SK-N-SH (cell line): ENCODE results near the gene BCL2L11. TPM values are rescaled to one million over a fixed set of nuclear protein-coding genes. Genes with fewer than 3 reads are reported as not detected.

Source experiments
- CTCF ChIA-PET: fragments of 300-600, 350-600 bp; formaldehyde crosslinking; extraction: SDS; loops from one replicate; lab custom pipeline; 2021; lab: Yijun Ruan, JAX
- POLR2A ChIA-PET: fragments of 350-600 bp; sonication (Branson Sonifier 250); formaldehyde crosslinking; extraction: SDS; loops from one replicate; lab custom pipeline; 2020; ENCODE audit warnings: antibody characterized with exemption, inconsistent platforms; lab: Yijun Ruan, JAX
- DNase-seq: peaks from one replicate; pipeline ENCODE4 v3.0.0; 2012
- H2AFZ ChIP-seq: fragments of 200-600 bp; sonication (generic); 2 replicates; pipeline ENCODE4 v1.8.1; 2016; ENCODE audit warnings: antibody characterized with exemption, mild to moderate bottlenecking, low read depth
- H3F3A ChIP-seq: fragments of 200-600 bp; sonication (generic); replicated peaks from 2 replicates; pipeline ENCODE3; 2016; ENCODE audit warnings: antibody characterized with exemption, mild to moderate bottlenecking; ENCODE audit not compliant: insufficient read depth
- H3K27ac ChIP-seq, 2 experiments: fragments of 200-500 bp in 1 of 2; fragments of 200-600 bp in 1 of 2; sonication (Bioruptor generic) in 1 of 2; sonication (generic), shearing (Covaris generic) in 1 of 2; 2 replicates each; pipeline versions ENCODE4 v1.5.1 to v1.6.1; 2014 to 2016; ENCODE audit warnings: low read depth in 2 of 2, inconsistent platforms in 1 of 2, low read length in 1 of 2, mild to moderate bottlenecking in 1 of 2, mixed read lengths in 1 of 2
- H3K27me3 ChIP-seq: fragments of 200-600 bp; sonication (generic), shearing (Covaris generic); 2 replicates; pipeline ENCODE4 v1.6.1; 2016; ENCODE audit warnings: mixed run types; ENCODE audit not compliant: insufficient read depth
- H3K36me3 ChIP-seq, 2 experiments: fragments of 200-500 bp in 1 of 2; fragments of 200-600 bp in 1 of 2; sonication (Bioruptor generic) in 1 of 2; sonication (generic) in 1 of 2; replicated peaks in 1 of 2; 2 replicates each; pipeline versions ENCODE3 to v1.5.1; 2014 to 2016; ENCODE audit warnings: low read length in 1 of 2, mild to moderate bottlenecking in 1 of 2; ENCODE audit not compliant: insufficient read depth in 2 of 2, control insufficient read depth in 1 of 2
- H3K4me1 ChIP-seq, 2 experiments: fragments of 200-500 bp in 1 of 2; fragments of 200-600 bp in 1 of 2; sonication (Bioruptor generic) in 1 of 2; sonication (generic), shearing (Covaris generic) in 1 of 2; 2 replicates each; pipeline versions ENCODE4 v1.5.1 to v1.6.1; 2014 to 2016; ENCODE audit warnings: low read depth in 1 of 2, low read length in 1 of 2, mixed run types in 1 of 2; ENCODE audit not compliant: insufficient read depth in 2 of 2, control insufficient read depth in 1 of 2
- H3K4me2 ChIP-seq: fragments of 200-600 bp; sonication (generic), shearing (Covaris generic); 2 replicates; pipeline ENCODE4 v1.6.1; 2017; ENCODE audit warnings: mixed run types
- H3K4me3 ChIP-seq, 2 experiments: fragments of 200-500 bp in 1 of 2; fragments of 200-600 bp in 1 of 2; sonication (Bioruptor generic) in 1 of 2; sonication (generic), shearing (Covaris generic) in 1 of 2; 2 replicates each; pipeline versions ENCODE4 v1.5.1 to v1.8.1; 2014 to 2016; ENCODE audit warnings: low read depth in 2 of 2, inconsistent platforms in 1 of 2, low read length in 1 of 2, mild to moderate bottlenecking in 1 of 2, mixed read lengths in 1 of 2, moderate library complexity in 1 of 2
- H3K79me2 ChIP-seq: fragments of 200-600 bp; sonication (generic); 2 replicates; pipeline ENCODE4 v1.8.1; 2017; ENCODE audit warnings: mild to moderate bottlenecking; ENCODE audit not compliant: insufficient read depth
- H3K9ac ChIP-seq: fragments of 200-600 bp; sonication (generic); 2 replicates; pipeline ENCODE4 v1.6.1; 2017; ENCODE audit warnings: mixed run types
- H3K9me2 ChIP-seq: fragments of 200-600 bp; sonication (generic); 2 replicates; pipeline ENCODE4 v1.6.1; 2017; ENCODE audit warnings: mixed run types
- H3K9me3 ChIP-seq: fragments of 200-600 bp; sonication (generic); 2 replicates; pipeline ENCODE4 v1.6.1; 2017; ENCODE audit warnings: mixed run types, mild to moderate bottlenecking, moderate library complexity
- H4K20me1 ChIP-seq: fragments of 200-600 bp; sonication (generic); 2 replicates; pipeline ENCODE4 v1.6.1; 2017; ENCODE audit warnings: mild to moderate bottlenecking, mixed run types; ENCODE audit not compliant: insufficient read depth
- CHD2 ChIP-seq: fragments of 150-350 bp; IDR thresholded peaks from 2 replicates; pipeline ENCODE4 v1.6.1; 2018; ENCODE audit warnings: low read length; ENCODE audit not compliant: partially characterized antibody
- EP300 ChIP-seq, 2 experiments: IDR thresholded peaks; 2 replicates each; pipeline versions ENCODE4 v1.4.0 to v1.6.1; 2012; ENCODE audit warnings: borderline replicate concordance in 1 of 2, low read depth in 1 of 2, low read length in 1 of 2
- FOXJ3 ChIP-seq: sonication (generic); formaldehyde crosslinking; IDR thresholded peaks from 2 replicates; pipeline ENCODE4 v1.5.1; 2020; ENCODE audit warnings: mild to moderate bottlenecking, missing genetic modification reagents
- GABPA ChIP-seq: IDR thresholded peaks from 2 replicates; pipeline ENCODE4 v1.4.0; 2012; ENCODE audit warnings: low read depth, mild to moderate bottlenecking
- GATA2 ChIP-seq: sonication (generic); formaldehyde crosslinking; IDR thresholded peaks from 2 replicates; pipeline ENCODE4 v1.5.0; 2020; ENCODE audit warnings: mild to moderate bottlenecking, missing genetic modification reagents
- JUND ChIP-seq: IDR thresholded peaks from 2 replicates; pipeline ENCODE4 v1.4.0; 2012
- MEF2A ChIP-seq: IDR thresholded peaks from 2 replicates; pipeline ENCODE4 v1.4.0; 2012; ENCODE audit warnings: low read depth, borderline replicate concordance
- NRF1 ChIP-seq: IDR thresholded peaks from 2 replicates; pipeline ENCODE4 v1.6.1; 2012; ENCODE audit warnings: low read depth, mild to moderate bottlenecking, low read length
- POLR2AphosphoS5 ChIP-seq: IDR thresholded peaks from 2 replicates; pipeline ENCODE4 v1.6.1; 2012; ENCODE audit warnings: low read depth, low read length
- RFX5 ChIP-seq: IDR thresholded peaks from 2 replicates; pipeline ENCODE4 v1.6.1; 2012; ENCODE audit warnings: mild to moderate bottlenecking, improper control_type of control experiment, low read length
- RXRA ChIP-seq: IDR thresholded peaks from 2 replicates; pipeline ENCODE4 v1.4.0; 2012; ENCODE audit warnings: low read depth, mild to moderate bottlenecking, borderline replicate concordance
- SMC3 ChIP-seq: IDR thresholded peaks from 2 replicates; pipeline ENCODE4 v1.6.1; 2012; ENCODE audit warnings: low read depth, low read length, improper control_type of control experiment
- TAF1 ChIP-seq: IDR thresholded peaks from 2 replicates; pipeline ENCODE4 v1.6.1; 2012; ENCODE audit warnings: low read depth, mild to moderate bottlenecking, low read length, moderate library complexity, borderline replicate concordance
- TCF12 ChIP-seq: IDR thresholded peaks from 2 replicates; pipeline ENCODE4 v1.4.0; 2012
- YY1 ChIP-seq: IDR thresholded peaks from 2 replicates; pipeline ENCODE4 v1.4.0; 2012; ENCODE audit warnings: low read depth, mild to moderate bottlenecking
- WGBS: methylation state at CpG from one replicate; pipeline ENCODE4 v1.1.6; 2017; ENCODE audit warnings: low lambda C conversion rate; 5-methylcytosine and 5-hydroxymethylcytosine counted together
- polyA plus RNA-seq, 3 experiments: library from polyadenylated mRNA; depleted of rRNA; stranded (reverse); fragments of >200 nt; gene quantifications; 2 replicates each; pipeline ENCODE4 v1.2.3, GENCODE V29; 2012
- TF ChIP-seq, protein P1 (sequence below): IDR thresholded peaks from 2 replicates; pipeline ENCODE4 v1.4.0; 2012; ENCODE audit warnings: low read depth, borderline replicate concordance
- TF ChIP-seq, protein P2 (sequence below): fragments of 150-350 bp; IDR thresholded peaks from 2 replicates; pipeline ENCODE4 v1.6.1; 2016; ENCODE audit warnings: mild to moderate bottlenecking, low read depth, low read length
- TF ChIP-seq, protein P3 (sequence below): IDR thresholded peaks from 2 replicates; pipeline ENCODE4 v1.4.0; 2012; ENCODE audit warnings: low read depth
- TF ChIP-seq, protein P4 (sequence below): fragments of 200-600 bp; sonication (generic); IDR thresholded peaks from 2 replicates; pipeline ENCODE4 v1.6.1; 2017; ENCODE audit warnings: antibody characterized with exemption, mild to moderate bottlenecking, moderate library complexity

BCL2L11 gene
- polyA plus RNA-seq, 1 of the 3 experiments (the other 2 are of a cell fraction): 3.3 TPM

DNA sequence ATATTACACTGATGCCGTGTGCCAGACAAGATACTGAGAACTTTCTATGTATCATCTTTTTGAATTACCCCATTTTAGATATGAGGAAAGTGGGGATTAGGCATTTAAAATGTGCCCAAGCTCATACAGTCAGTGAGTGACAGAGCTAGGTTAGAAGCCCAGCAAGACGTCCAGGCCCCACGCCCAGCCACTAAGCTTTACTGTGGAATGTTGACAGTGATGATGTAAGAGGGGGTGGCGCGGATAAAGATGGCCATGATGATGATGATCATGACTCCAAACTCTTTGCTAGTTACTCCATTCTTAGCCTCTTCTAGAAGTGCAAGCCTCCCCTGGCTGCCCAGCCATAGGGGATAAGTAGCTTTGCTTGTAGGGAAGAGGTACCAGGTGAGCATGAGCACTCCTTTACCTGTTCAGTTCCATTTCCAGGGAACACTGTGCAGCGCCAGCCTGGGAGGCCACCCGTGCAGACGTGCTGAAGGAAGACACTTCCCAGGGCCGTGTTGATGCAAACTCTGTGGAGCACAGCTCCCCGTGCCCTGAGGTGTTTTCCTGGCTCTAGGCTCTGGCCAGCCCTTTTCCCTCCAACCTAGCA is 65.5 kb downstream of the BCL2L11 start:
- H3K9me2 ChIP-seq: no peaks in the 10 kb centered on the region
- no peak overlapping the region for H2AFZ ChIP-seq
- WGBS: 89% methylated on average over 9 of the region's 10 CpGs
- POLR2A ChIA-PET: no interaction called here
- no peaks in the 10 kb centered on the region for H3K79me2 ChIP-seq
- H3K4me1 ChIP-seq: no peaks in the 10 kb centered on the region
- no peak overlapping the region for H3K4me3 ChIP-seq
- H3K9ac ChIP-seq: no peak overlapping the region
- CTCF ChIA-PET: interaction anchor here (1.3 kb wide), 1 partner anchor 11 kb away, joined by 4 read pairs; no protein-coding TSS in a partner anchor
- H3K4me2 ChIP-seq: no peak overlapping the region
- no peaks in the 10 kb centered on the region for H3K27me3 ChIP-seq
- H3K27ac ChIP-seq: no peak overlapping the region
- H4K20me1 ChIP-seq: no peaks in the 10 kb centered on the region
- no peaks in the 10 kb centered on the region for H3K9me3 ChIP-seq
- no peak for TF ChIP-seq YY1
- TF ChIP-seq, protein P1, sequence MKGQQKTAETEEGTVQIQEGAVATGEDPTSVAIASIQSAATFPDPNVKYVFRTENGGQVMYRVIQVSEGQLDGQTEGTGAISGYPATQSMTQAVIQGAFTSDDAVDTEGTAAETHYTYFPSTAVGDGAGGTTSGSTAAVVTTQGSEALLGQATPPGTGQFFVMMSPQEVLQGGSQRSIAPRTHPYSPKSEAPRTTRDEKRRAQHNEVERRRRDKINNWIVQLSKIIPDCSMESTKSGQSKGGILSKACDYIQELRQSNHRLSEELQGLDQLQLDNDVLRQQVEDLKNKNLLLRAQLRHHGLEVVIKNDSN: no peak
- no peak for TF ChIP-seq TCF12
- TF ChIP-seq, protein P2, sequence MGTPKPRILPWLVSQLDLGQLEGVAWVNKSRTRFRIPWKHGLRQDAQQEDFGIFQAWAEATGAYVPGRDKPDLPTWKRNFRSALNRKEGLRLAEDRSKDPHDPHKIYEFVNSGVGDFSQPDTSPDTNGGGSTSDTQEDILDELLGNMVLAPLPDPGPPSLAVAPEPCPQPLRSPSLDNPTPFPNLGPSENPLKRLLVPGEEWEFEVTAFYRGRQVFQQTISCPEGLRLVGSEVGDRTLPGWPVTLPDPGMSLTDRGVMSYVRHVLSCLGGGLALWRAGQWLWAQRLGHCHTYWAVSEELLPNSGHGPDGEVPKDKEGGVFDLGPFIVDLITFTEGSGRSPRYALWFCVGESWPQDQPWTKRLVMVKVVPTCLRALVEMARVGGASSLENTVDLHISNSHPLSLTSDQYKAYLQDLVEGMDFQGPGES: no peak
- no peak for TF ChIP-seq RFX5
- no peak for TF ChIP-seq NRF1
- no peak for TF ChIP-seq MEF2A
- no peak for TF ChIP-seq TAF1
- TF ChIP-seq FOXJ3 (CRISPR knock-in tag): no peak
- TF ChIP-seq RXRA: no peak
- TF ChIP-seq EP300 (IDR thresholded peaks at IDR 0.05; ENCODE audit: borderline replicate concordance in 1 of 2, low read depth in 1 of 2, low read length in 1 of 2): no peak
- TF ChIP-seq, protein P3, sequence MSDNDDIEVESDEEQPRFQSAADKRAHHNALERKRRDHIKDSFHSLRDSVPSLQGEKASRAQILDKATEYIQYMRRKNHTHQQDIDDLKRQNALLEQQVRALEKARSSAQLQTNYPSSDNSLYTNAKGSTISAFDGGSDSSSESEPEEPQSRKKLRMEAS: no peak
- no peak for TF ChIP-seq JUND
- TF ChIP-seq POLR2AphosphoS5: no peak
- no peak for TF ChIP-seq CHD2
- TF ChIP-seq, protein P4, sequence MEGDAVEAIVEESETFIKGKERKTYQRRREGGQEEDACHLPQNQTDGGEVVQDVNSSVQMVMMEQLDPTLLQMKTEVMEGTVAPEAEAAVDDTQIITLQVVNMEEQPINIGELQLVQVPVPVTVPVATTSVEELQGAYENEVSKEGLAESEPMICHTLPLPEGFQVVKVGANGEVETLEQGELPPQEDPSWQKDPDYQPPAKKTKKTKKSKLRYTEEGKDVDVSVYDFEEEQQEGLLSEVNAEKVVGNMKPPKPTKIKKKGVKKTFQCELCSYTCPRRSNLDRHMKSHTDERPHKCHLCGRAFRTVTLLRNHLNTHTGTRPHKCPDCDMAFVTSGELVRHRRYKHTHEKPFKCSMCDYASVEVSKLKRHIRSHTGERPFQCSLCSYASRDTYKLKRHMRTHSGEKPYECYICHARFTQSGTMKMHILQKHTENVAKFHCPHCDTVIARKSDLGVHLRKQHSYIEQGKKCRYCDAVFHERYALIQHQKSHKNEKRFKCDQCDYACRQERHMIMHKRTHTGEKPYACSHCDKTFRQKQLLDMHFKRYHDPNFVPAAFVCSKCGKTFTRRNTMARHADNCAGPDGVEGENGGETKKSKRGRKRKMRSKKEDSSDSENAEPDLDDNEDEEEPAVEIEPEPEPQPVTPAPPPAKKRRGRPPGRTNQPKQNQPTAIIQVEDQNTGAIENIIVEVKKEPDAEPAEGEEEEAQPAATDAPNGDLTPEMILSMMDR: no peak
- no peak for TF ChIP-seq GATA2 (CRISPR knock-in tag)
- no peak for TF ChIP-seq SMC3
- no peak for TF ChIP-seq GABPA
- DNase-seq: no peak
- H3K36me3 ChIP-seq: no peaks in the 10 kb centered on the region
- no peaks in the 10 kb centered on the region for H3F3A ChIP-seq
